ENCODE results near the gene ROBO3. TPM values are rescaled to one million over a fixed set of nuclear protein-coding genes. Genes with fewer than 3 reads are reported as not detected.
A peak's percentile ranks its signal among the peaks of the same experiment; 100 is the strongest.

ROBO3 gene
- total RNA-seq, 2 experiments from 2014 or later: 7.9 to 8.5 TPM

- Mint-ChIP-seq H3K27ac (no peak overlapping the region), H3K27me3 (peaks cover 46% of the 10 kb centered on the region), H3K4me1 (peaks cover 21% of the 10 kb centered on the region), H3K9me3 (no peaks in the 10 kb centered on the region), H3K36me3 (ENCODE audit: low read depth) (no peaks in the 10 kb centered on the region), H3K4me3 (peak overlapping the region; percentile 47)
- POLR2A ChIA-PET: interaction anchor here (2.7 kb wide), 1 partner anchor 166 kb away, joined by 13 read pairs; no protein-coding TSS in a partner anchor
- DNase-seq: no peak
- CTCF ChIA-PET: interaction anchor here (0.9 to 4.2 kb wide), 26 partner anchors 20 to 212 kb away, joined by 3 to 51 read pairs (median 4); partner anchors contain the start of genes CCDC15, ESAM, MSANTD2 and SIAE
These were observed 29.3 kb upstream of the ROBO3 start for GRCh38 chr11:124835918-124836317.

DNA sequence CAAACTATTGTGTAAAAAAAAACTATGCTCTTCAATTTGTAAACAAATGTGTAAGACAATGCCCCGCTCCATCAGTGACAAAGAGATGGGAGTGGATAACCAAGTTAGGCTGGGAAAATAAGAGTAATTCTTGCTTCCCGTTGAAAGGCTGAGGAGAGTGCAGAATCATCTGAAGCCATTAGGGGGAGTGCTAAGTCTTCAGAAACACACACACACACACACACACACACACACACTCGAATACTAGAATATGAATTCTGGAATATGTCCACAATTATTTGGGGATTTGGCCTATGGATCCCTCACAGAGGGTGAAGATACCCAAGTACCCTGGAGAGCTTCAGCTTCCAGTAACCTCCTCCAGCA, 27.8 kb upstream of the ROBO3 start:
- Mint-ChIP-seq H3K4me3 (no peak overlapping the region), H3K27me3 (peaks cover 60% of the 10 kb centered on the region), H3K4me1 (peaks cover 21% of the 10 kb centered on the region), H3K36me3 (ENCODE audit: low read depth) (no peaks in the 10 kb centered on the region), H3K27ac (no peak overlapping the region), H3K9me3 (no peaks in the 10 kb centered on the region)
- ChIA-PET POLR2A (interaction anchor here (1.0 to 2.7 kb wide), 4 partner anchors 37 to 168 kb away, joined by 3 to 13 read pairs (median 4); partner anchors contain the start of genes MSANTD2, SIAE and SPA17), CTCF (interaction anchor here (0.6 to 4.2 kb wide), 27 partner anchors 9 to 577 kb away, joined by 3 to 51 read pairs (median 5); partner anchors contain the start of genes ESAM, MSANTD2, ROBO3 and TMEM218)
- DNase-seq: no peak

- peaks cover 23% of the 10 kb centered on the region for H3K4me1 Mint-ChIP-seq
These were observed 26.5 kb upstream of the ROBO3 start for GRCh38 chr11:124838805-124839127.

GRCh38 chr11:124839128-124839971, 25.9 kb upstream of the ROBO3 start:
- H3K27ac Mint-ChIP-seq: no peak overlapping the region
- peaks cover 23% of the 10 kb centered on the region for H3K4me1 Mint-ChIP-seq
- H3K36me3 Mint-ChIP-seq (ENCODE audit: low read depth): no peaks in the 10 kb centered on the region
- CTCF ChIA-PET: interaction anchor here (1.9 to 4.2 kb wide), 5 partner anchors 37 to 196 kb away, joined by 7 to 51 read pairs (median 29); partner anchors contain the start of gene ESAM
- no peak for DNase-seq
- H3K9me3 Mint-ChIP-seq: no peaks in the 10 kb centered on the region
- peaks cover 66% of the 10 kb centered on the region for H3K27me3 Mint-ChIP-seq
- POLR2A ChIA-PET: no interaction called here
- no peak overlapping the region for H3K4me3 Mint-ChIP-seq

More at GRCh38 chr11:124838805-124839127, 26.5 kb upstream of the ROBO3 start:
- no peak overlapping the region for H3K4me3 Mint-ChIP-seq
- no peaks in the 10 kb centered on the region for H3K9me3 Mint-ChIP-seq
- H3K27ac Mint-ChIP-seq: no peak overlapping the region
- CTCF ChIA-PET: interaction anchor here (1.9 to 4.2 kb wide), 7 partner anchors 38 to 196 kb away, joined by 7 to 51 read pairs (median 17); partner anchors contain the start of genes ESAM and MSANTD2
- DNase-seq: no peak
- H3K36me3 Mint-ChIP-seq (ENCODE audit: low read depth): no peaks in the 10 kb centered on the region
- POLR2A ChIA-PET: no interaction called here
- peaks cover 64% of the 10 kb centered on the region for H3K27me3 Mint-ChIP-seq

DNA sequence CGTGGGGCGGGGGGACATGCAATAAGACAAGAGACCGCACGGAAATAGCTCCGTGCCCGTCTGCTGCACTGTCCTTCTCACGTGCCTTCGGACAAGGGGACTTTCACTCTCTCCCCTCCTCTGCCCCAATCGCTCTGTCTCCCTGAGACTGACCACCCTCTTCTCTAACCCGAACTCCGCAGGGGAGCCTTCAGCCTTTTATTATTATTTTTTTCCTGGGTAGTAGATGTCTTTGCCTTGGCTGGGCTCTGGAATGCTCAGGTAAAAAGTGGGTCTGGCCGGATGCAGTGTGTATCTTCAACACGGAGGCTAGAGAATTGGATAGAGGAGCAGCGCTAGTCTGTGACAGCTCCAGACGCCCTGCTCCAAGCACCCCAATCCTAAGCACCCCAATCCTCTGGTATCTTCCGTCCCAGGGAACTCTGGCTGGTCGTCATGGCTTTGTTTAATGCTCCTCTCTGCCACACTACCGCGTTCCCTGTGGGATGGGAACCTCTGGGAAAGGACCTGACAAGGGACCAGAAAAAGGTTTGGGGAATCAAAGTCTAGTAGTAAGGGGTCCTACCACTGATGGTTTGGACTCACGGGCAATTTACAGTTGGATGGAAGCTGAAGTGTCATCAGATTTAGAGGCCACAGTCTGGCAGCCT, 25.1 kb upstream of the ROBO3 start:
- ChIA-PET CTCF (interaction anchor here (4.2 kb wide), 1 partner anchor 197 kb away, joined by 30 read pairs; no protein-coding TSS in a partner anchor), POLR2A (no interaction called here)
- peaks cover 23% of the 10 kb centered on the region for H3K4me1 Mint-ChIP-seq
- DNase-seq: no peak
- no peaks in the 10 kb centered on the region for H3K36me3 Mint-ChIP-seq (ENCODE audit: low read depth)
- H3K9me3 Mint-ChIP-seq: no peaks in the 10 kb centered on the region
- no peak overlapping the region for H3K27ac Mint-ChIP-seq
- peaks cover 72% of the 10 kb centered on the region for H3K27me3 Mint-ChIP-seq
- no peak overlapping the region for H3K4me3 Mint-ChIP-seq

DNA sequence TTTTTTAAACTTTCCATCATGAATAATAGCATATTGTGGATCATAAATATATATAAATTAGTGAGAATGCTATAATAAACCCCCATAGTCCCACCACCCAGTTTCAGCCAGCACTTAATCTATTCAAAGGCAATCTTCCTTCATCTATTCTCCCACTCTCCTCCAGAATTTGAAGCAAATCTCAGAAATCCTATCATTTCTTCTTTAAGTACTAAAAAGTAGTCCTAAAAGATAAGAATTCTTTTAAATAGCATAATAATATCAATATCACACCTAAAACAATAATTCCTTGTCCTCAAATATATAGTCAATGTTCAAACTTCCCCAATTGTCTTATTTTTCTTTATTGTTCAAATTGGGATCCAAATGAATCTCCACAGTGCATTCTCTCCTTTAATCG, 24.6 kb upstream of the ROBO3 start:
- ChIA-PET POLR2A (no interaction called here), CTCF (no interaction called here)
- no peaks in the 10 kb centered on the region for H3K9me3 Mint-ChIP-seq
- H3K36me3 Mint-ChIP-seq (ENCODE audit: low read depth): no peaks in the 10 kb centered on the region
- peaks cover 23% of the 10 kb centered on the region for H3K4me1 Mint-ChIP-seq
- H3K27me3 Mint-ChIP-seq: peaks cover 77% of the 10 kb centered on the region
- H3K27ac Mint-ChIP-seq: no peak overlapping the region
- H3K4me3 Mint-ChIP-seq: no peak overlapping the region
- DNase-seq: no peak

DNA sequence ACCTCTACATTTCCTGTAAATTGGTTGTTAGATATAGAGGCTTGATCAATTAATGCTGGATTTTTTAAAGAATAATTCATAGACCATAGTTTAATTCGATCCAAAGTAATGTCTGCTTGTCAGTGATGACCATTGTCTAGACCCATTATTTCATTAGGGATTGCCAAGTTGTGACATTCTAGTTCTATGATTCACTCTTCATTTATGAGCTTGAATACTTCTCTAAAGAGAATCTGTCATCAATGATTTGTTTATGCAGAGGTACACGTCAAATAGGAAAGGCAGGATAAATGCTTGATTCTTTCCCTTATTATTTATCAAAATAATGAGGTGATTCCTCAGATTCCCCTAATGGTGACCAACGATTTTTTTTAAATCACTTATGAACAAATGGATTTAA, 24.0 kb upstream of the ROBO3 start:
- ChIA-PET CTCF (interaction anchor here (1.1 kb wide), 1 partner anchor 40 kb away, joined by 3 read pairs; no protein-coding TSS in a partner anchor), POLR2A (no interaction called here)
- no peaks in the 10 kb centered on the region for H3K9me3 Mint-ChIP-seq
- peaks cover 82% of the 10 kb centered on the region for H3K27me3 Mint-ChIP-seq
- no peaks in the 10 kb centered on the region for H3K36me3 Mint-ChIP-seq (ENCODE audit: low read depth)
- peaks cover 20% of the 10 kb centered on the region for H3K4me1 Mint-ChIP-seq
- H3K4me3 Mint-ChIP-seq: no peak overlapping the region
- no peak overlapping the region for H3K27ac Mint-ChIP-seq
- no peak for DNase-seq

DNA sequence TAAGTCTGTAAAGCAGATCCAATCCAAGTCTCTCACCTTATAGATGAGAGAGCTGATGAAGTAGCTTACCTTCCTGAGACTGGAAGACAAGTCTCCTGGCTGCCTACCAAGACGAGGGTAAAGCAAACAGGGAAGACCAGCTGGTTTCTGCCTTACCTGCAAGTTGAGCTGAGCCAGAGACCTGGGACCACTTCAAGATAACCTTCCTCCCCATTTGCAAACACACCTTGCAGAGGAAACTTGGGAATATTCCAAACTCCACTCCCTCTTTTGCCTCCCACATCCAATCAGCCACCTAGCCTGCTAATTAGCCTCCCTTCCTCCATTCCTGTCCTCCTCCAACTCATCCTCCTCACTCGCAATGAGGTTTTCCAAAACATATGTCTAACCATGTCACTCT, 23.4 kb upstream of the ROBO3 start:
- Mint-ChIP-seq H3K27ac (no peak overlapping the region), H3K36me3 (ENCODE audit: low read depth) (no peaks in the 10 kb centered on the region), H3K4me1 (peaks cover 17% of the 10 kb centered on the region), H3K9me3 (no peaks in the 10 kb centered on the region), H3K4me3 (no peak overlapping the region), H3K27me3 (peaks cover 88% of the 10 kb centered on the region)
- CTCF ChIA-PET: interaction anchor here (1.1 kb wide), 1 partner anchor 40 kb away, joined by 3 read pairs; no protein-coding TSS in a partner anchor
- no peak for DNase-seq
- POLR2A ChIA-PET: no interaction called here

DNA sequence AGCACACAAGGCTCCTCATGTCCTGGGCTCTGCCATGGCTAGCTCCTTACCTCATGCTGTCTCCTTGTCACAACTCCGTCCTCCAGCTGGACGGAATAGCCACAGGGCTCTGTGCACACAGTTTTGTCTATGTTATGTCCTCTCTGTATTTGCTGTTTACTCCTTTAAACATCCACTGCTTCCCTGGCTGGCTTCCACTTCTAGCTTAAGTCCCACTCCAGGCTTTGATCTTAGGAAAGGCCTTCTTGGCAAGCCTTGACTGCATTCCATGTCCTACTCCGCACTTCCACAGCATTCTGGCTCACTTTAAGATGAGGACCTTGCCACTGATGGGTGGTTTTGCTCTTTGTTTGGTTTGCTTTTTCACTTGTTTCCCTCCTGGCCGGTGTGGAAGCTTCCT, 22.9 kb upstream of the ROBO3 start:
- no peaks in the 10 kb centered on the region for H3K9me3 Mint-ChIP-seq
- POLR2A ChIA-PET: no interaction called here
- DNase-seq: no peak

GRCh38 chr11:124843616-124843910, 21.7 kb upstream of the ROBO3 start:
- Mint-ChIP-seq H3K27me3 (peaks cover 90% of the 10 kb centered on the region), H3K4me1 (peaks cover 9% of the 10 kb centered on the region), H3K4me3 (no peak overlapping the region), H3K36me3 (ENCODE audit: low read depth) (no peaks in the 10 kb centered on the region), H3K27ac (no peak overlapping the region), H3K9me3 (no peaks in the 10 kb centered on the region)
- no peak for DNase-seq
- CTCF ChIA-PET: interaction anchor here (3.5 kb wide), 1 partner anchor 23 kb away, joined by 14 read pairs; the partner anchor contains the start of gene ROBO3
- POLR2A ChIA-PET: no interaction called here

More for the DNA sequence above, 22.9 kb upstream of the ROBO3 start:
- Mint-ChIP-seq H3K27me3 (peaks cover 90% of the 10 kb centered on the region), H3K36me3 (ENCODE audit: low read depth) (no peaks in the 10 kb centered on the region), H3K4me1 (peaks cover 12% of the 10 kb centered on the region), H3K4me3 (no peak overlapping the region), H3K27ac (no peak overlapping the region)
- CTCF ChIA-PET: interaction anchor here (1.1 kb wide), 1 partner anchor 41 kb away, joined by 3 read pairs; no protein-coding TSS in a partner anchor

GRCh38 chr11:124844664-124845079, 20.6 kb upstream of the ROBO3 start:
- DNase-seq: no peak
- ChIA-PET CTCF (interaction anchor here (0.8 to 3.5 kb wide), 2 partner anchors 22 to 82 kb away, joined by 5 to 14 read pairs; partner anchors contain the start of gene ROBO3), POLR2A (interaction anchor here (0.7 kb wide), 1 partner anchor 83 kb away, joined by 3 read pairs; no protein-coding TSS in a partner anchor)

GRCh38 chr11:124846070-124846673, 19.1 kb upstream of the ROBO3 start:
- Mint-ChIP-seq H3K27ac (no peak overlapping the region), H3K36me3 (ENCODE audit: low read depth) (no peaks in the 10 kb centered on the region), H3K4me3 (no peak overlapping the region), H3K27me3 (peaks cover 94% of the 10 kb centered on the region), H3K4me1 (peaks cover 2% of the 10 kb centered on the region), H3K9me3 (no peaks in the 10 kb centered on the region)
- ChIA-PET CTCF (interaction anchor here (0.7 to 3.5 kb wide), 3 partner anchors 8 to 20 kb away, joined by 3 to 14 read pairs (median 3); partner anchors contain the start of gene ROBO3), POLR2A (no interaction called here)
- no peak for DNase-seq

More at GRCh38 chr11:124844664-124845079, 20.6 kb upstream of the ROBO3 start:
- no peaks in the 10 kb centered on the region for H3K9me3 Mint-ChIP-seq
- peaks cover 94% of the 10 kb centered on the region for H3K27me3 Mint-ChIP-seq
- no peaks in the 10 kb centered on the region for H3K36me3 Mint-ChIP-seq (ENCODE audit: low read depth)
- no peak overlapping the region for H3K4me3 Mint-ChIP-seq
- H3K27ac Mint-ChIP-seq: no peak overlapping the region
- peaks cover 5% of the 10 kb centered on the region for H3K4me1 Mint-ChIP-seq

All from activated CD4-positive, alpha-beta memory T cell treated with anti-CD3 and anti-CD28 coated beads, Interleukin-2, amount 10 ng/mL, durations not matched to agents 7 days and 5 days (primary cell).